ENCODE data around the gene NXN.
"Not testable (repeated sequence)": the region's sequence is repeated elsewhere in the genome, so short reads cannot be mapped to it uniquely, and the experiment has no call there.

NXN gene

DNA sequence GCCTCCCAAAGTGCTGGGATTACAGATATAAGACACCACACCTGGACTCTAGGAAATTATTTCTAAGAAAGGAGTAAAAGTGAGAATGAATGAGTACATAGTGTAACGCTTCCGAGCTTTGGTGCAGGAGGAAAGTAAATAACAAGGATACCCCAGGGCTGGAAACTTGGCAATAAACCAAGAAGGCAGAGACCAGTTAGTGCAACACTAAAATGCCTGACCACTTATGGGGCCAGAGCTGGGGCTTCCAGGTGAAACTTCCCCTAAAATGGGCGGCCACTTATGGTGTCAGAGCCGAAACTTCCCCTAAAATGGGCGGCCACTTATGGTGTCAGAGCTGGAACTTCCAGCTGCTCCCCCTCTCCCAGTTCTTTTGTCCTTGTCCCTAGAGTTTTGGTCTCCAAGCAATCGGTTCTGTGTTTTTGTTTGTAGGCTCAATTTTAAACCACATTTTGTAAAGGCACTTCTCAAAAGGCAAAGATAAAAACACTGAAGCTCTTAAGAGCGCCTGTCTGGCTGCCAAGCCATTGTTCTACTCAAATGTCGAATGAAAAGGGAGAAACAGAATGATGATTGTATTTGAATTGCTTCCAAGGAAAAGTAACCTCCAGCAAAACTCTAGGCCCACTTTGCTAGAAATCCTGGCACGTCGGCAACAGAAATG is 63.9 kb downstream of the NXN start:
- DNase-seq, result no peak

DNA sequence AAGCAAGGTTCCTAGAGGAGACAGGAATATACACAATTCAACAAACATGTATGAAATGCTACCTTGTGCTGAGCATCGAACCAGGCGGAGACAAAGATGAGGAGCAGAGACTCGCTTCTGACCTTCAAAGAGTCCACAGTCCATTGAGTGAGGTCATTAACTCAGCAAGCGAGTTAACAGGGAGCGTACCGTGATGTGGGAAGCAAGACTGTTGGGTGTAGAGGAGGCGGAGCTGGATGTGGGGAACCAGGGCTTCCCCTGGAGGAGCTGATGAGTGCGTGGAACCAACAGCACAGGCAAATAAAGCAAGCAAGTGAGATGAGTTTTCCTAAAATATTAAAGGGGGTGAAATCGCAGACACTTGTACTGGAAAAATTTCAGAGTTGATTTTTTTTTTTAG is 65.0 kb downstream of the NXN start:
- DNase-seq, result no peak

DNA sequence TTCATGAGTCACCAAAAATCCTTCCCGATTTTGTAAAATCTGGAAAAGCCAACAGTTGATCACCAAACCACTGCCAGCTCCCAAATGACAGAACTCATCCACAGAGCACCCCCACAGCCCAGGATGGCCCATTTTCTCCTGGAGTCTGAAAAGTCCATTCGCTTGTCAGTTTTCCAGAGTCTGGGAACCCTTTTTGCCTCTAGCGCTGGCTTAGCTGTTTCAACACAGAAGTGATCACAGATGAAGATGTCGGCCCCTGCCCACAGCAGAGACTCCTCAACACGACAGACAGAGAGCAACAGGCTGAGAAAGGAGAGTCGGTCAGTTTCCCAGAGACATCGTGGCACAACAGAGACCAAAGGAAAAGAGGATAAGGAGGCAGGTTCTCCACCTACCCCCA is 66.4 kb downstream of the NXN start:
- DNase-seq, result no peak

DNA sequence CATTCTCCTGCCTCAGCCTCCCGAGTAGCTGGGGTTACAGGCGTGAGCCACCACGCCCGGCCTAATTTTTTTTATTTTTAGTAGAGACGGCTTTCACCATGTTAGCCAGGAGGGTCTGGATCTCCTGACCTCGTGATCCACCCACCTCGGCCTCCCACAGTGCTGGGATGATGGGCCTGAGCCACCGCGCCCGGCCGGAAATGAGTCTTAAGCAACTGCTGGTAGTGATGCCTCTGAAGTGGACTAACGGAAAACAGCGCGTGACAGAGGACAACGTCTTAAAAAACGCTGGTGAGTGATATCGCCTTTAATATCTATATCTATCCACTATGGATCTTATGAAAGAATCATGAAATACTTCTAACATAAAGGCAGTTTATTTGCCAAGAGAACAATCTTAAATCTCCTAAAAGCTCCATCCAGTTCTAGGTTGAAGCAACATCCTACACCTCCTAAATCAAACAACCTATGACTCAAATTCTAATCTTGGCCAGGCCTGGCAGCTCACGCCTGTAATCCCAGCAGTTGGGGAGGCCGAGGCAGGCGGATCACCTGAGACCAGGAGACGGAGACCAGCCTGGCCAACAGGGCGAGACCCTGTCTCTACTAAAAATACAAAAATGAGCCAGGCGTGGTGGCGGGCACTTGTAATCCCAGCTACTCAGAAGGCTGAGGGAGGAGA is 69.8 kb downstream of the NXN start:
- DNase-seq, result no peak

- no peak for DNase-seq
Measured at GRCh38 chr17:907725-908124, 71.9 kb downstream of the NXN start.

GRCh38 chr17:905708-906107 is 73.9 kb downstream of the NXN start:
- not testable (repeated sequence) for DNase-seq

DNA sequence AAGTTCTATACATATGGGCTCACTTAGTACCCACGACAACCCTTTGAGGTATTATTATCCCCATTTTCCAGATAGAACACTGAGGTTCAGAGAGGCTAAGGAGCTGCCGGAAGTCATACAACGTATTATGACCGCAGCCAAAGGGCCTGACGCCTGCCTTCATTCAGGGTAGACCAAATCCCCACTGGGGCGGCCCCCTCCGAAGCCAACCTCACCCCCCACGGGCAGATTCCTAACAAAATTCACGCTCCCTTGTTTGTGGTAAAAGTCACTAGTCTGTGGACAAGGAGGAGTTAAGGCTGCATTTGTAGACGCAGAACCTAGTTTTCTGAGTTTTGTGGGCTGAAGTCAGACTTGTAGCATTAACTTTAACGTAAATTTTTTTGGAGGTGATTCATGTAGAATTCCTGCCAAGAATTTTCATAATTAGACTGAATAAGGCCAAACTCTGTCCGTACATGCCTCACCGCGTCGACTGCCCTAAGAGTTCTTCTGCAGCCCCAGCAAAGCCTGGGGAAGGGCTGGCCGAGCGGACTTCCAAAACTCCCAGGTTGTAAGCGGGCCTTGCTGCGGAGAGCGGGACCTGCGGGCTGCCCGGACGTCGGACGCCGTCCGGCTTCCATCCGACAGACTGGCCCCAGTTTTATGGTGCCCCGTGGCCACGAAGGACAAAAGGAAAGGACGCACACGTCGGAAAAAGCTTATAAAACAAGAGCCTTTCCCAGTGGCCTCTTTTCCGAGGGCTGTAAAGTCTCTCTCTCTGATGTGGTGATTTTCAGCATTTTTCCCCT is 75.7 kb downstream of the NXN start:
- DNase-seq, result no peak

- no peak for DNase-seq
Measured at GRCh38 chr17:902463-902862, 77.1 kb downstream of the NXN start.

DNA sequence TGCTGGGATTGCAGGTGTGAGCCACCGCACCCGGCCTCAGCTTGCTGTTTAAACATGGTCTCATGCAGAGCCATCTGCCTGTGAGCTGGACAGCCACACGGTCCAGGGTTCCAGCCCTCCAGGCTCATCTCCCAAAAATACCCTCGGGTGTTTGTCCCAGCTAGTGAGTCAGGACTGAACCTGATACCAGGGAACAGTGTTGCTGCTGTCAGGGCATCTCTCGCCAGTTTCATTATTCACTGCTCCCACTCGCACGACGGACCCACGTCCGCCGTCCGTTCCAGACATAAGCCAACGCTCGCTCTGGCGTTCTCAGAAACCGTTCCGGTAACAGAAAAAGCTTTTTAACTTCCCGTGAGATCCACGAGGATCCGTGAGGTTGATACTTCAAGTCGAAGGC is 77.6 kb downstream of the NXN start:
- DNase-seq, result no peak

GRCh38 chr17:901191-901950 is 78.2 kb downstream of the NXN start:
- DNase-seq, result no peak

- DNase-seq, result no peak
Measured at GRCh38 chr17:900336-900934, 79.1 kb downstream of the NXN start.

- DNase-seq, result no peak
Measured at GRCh38 chr17:897970-898619, 81.5 kb downstream of the NXN start.

DNA sequence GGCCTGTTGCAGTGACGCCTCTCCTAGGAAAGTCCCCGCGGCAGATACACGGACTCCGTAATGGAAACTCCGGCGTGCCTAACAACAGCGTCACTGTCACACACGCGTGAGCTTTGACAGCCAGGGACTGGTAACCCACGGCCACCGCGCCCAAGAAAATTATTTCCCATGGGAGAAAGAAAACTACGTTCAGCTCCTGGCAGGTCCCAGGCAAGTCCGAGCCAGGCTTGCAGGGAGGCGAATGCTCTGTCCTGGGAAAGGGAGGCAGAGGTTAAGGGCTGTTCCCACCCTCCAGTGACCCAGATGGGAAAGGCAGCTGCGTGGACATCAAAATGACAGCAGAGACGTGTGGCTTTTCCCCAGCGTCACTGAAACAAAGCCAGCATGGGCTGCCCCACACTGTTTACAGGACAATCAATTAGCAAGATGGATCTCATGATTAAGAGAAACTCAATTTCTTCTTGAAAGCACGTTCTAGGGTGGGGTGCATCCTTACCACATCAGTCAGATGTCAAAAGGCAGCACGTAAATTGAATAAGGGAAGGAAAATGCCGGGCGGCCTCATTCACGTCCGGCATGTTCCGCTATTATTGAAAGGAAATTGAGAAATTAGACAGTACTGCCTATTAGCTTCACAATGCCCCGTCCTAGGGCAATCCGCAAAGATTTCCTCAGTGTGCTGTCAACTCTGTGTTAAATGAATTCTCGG is 82.5 kb downstream of the NXN start:
- DNase-seq, result no peak

- no peak for DNase-seq
Measured at GRCh38 chr17:896454-896853, 83.1 kb downstream of the NXN start.

- no peak for DNase-seq
Measured at GRCh38 chr17:892958-893357, 86.6 kb downstream of the NXN start.

DNA sequence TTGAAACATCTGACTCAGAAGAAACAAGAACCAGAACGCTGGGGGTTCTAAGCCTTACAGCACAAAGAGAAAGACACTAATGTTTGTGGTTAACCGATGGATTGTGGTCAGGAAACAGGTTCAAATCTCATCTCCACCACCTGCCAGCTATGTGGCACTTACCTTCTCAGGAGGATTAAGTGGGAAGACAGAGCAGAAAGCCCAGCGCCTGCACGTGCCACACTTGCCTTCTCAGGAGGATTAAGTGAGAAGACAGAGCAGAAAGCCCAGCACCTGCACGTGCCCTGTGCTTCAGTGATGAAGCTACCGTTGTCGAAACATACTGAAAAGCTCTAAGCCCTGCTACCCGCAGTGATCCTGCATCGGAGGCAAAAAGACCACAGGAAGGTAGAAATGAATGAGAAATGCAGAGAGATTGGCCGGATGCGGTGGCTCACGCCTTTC is 90.6 kb downstream of the NXN start:
- peak; percentile 60 for DNase-seq

DNA sequence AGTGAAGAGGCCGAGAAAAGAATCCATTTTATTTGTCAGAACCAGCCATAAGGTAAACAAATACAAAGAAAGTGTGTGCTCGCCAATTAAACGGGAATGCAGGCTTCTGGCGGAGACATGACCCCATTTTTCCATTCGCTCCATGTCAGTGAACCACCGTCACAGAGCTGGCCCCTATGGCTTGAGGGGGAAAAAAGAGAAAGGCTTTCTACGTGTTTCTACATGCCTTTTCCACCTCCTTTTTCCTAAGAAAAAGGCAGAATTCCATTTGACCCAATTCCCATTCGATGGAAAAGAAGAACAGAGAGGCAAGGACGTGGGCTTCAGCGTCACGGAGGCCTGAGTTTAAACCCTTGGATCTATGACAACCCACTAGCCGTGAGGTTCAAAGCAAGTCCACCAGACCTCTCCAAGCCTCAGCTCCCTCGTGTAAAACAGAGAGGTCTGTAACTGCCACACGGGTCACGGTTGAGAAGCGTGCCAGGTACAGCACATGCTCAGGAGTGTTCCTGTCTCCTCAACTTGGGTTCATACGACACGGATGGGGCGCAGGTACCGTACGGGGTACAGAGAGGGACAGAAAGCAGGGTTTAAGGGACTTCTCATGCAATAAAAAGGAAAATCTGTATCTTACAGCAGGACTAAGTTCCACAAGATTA is 91.9 kb downstream of the NXN start:
- DNase-seq, result no peak

- no peak for DNase-seq
Measured at GRCh38 chr17:885971-886571, 93.5 kb downstream of the NXN start.

DNA sequence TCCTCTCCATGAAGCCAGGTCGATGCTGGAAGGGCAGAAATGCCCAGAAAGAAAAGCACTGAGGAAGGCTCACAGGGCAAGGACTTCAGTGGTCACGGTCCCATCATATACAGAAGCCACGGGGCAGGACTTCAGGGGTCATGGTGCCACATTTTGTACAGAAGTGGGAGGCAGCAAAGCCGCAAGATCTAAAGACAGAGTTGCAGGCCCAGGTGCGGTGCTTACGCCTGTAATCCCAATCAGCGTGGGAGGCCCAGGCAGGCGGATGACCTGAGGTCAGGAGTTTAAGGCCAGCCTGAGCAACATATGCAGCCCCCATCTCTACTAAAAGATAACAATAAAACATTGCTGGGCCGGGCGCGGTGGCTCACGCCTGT is 96.0 kb downstream of the NXN start:
- DNase-seq, result no peak

DNA sequence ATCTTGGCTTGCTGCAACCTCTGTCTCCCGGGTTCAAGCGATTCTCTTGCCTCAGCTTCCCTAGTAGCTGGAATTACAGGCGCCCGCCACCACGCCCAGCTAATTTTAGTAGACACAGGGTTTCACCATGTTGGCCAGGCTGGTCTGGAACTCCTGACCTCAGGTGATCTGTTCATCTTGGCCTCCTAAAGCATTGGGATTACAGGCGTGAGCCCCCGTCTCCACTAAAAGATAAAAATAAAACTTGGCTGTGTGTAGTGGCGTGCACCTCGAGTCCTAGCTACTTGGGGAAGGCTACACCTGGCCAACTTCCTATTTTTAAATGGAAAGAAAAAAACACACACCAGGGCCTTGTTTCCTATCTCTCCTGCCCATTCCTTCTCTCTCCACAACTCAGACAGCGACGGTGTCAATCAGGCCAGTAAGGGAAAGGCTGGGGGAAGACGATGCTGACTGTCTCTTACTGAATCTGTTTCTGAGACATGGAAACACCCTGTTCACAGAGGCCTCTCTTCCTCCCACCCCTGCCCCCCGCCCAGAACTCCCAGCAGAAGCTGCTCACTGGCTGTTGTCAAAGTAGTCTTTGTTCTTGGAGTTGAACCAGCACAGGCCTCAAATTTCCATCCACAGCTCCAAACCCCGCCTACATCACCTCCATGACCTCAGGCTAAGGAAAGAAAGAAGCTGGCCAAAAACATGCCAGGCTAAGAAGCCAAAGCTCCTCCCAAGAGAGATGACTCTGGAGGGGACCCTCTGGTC is 96.6 kb downstream of the NXN start:
- no peak for DNase-seq
